Hematopoietic multipotent progenitor cell treated with erythropoietin and hydrocortisone succinate and interleukin-3 and kit ligand, for 17 days (in vitro differentiated cells): Measurements from ENCODE around the gene CHST8.

ENCODE experiments used
- DNase-seq: peaks from one replicate; pipeline ENCODE4 v3.0.0-alpha.2; 2015; ENCODE audit warnings: low spot score

CHST8 gene

GRCh38 chr19:33673258-33673875, 51.6 kb downstream of the CHST8 start:
- DNase-seq = no peak

GRCh38 chr19:33673996-33674625, 52.4 kb downstream of the CHST8 start:
- DNase-seq = no peak

- no peak for DNase-seq
Observed at GRCh38 chr19:33674626-33675367, 53.0 kb downstream of the CHST8 start.

GRCh38 chr19:33675501-33676124, 53.9 kb downstream of the CHST8 start:
- DNase-seq = no peak

GRCh38 chr19:33676999-33677665, 55.4 kb downstream of the CHST8 start:
- no peak for DNase-seq

- DNase-seq = no peak
Observed at GRCh38 chr19:33677745-33678426, 56.1 kb downstream of the CHST8 start.

GRCh38 chr19:33678796-33679585, 57.2 kb downstream of the CHST8 start:
- no peak for DNase-seq

- no peak for DNase-seq
Observed at GRCh38 chr19:33679696-33680095, 57.9 kb downstream of the CHST8 start.

GRCh38 chr19:33681081-33681680, 59.4 kb downstream of the CHST8 start:
- no peak for DNase-seq

GRCh38 chr19:33683881-33684537, 62.3 kb downstream of the CHST8 start:
- DNase-seq = no peak

- no peak for DNase-seq
Observed at GRCh38 chr19:33684538-33685232, 62.9 kb downstream of the CHST8 start.

GRCh38 chr19:33685541-33685940, 63.8 kb downstream of the CHST8 start:
- no peak for DNase-seq

GRCh38 chr19:33686262-33686661, 64.5 kb downstream of the CHST8 start:
- DNase-seq = no peak

- DNase-seq = no peak
Observed at GRCh38 chr19:33686687-33687480, 65.1 kb downstream of the CHST8 start.

- no peak for DNase-seq
Observed at GRCh38 chr19:33687481-33688170, 65.9 kb downstream of the CHST8 start.

GRCh38 chr19:33688171-33688992, 66.6 kb downstream of the CHST8 start:
- no peak for DNase-seq
